DND-41 (cell line): Measurements from ENCODE around the gene MYH13.

ENCODE experiments used
- CTCF ChIP-seq: IDR thresholded peaks from 2 replicates; pipeline ENCODE4 v1.5.1; 2012; ENCODE audit warnings: borderline replicate concordance, low read length, moderate library complexity, mild to moderate bottlenecking; ENCODE audit not compliant: poor library complexity, severe bottlenecking; ENCODE audit errors: extremely low read depth
- EZH2 ChIP-seq: IDR thresholded peaks from 3 replicates; pipeline ENCODE4 v1.6.1; 2012; ENCODE audit warnings: borderline replicate concordance, low read depth, mild to moderate bottlenecking, moderate library complexity, low read length, inconsistent platforms; ENCODE audit not compliant: severe bottlenecking

- TF ChIP-seq CTCF (peak; percentile 99), EZH2 (no peak)
Measured at GRCh38 chr17:10327640-10328039, 45.2 kb downstream of the MYH13 start.
